ENCODE results near the gene INHA. TPM values are rescaled to one million over a fixed set of nuclear protein-coding genes. Genes with fewer than 3 reads are reported as not detected.

The INHA gene
- total and polyA plus RNA-seq, 9 donors = 0.26 to 1.3 (median 0.84) TPM

GRCh38 chr2:219611306-219611705 is 39.2 kb downstream of the INHA start:
- 97% methylated on average over 5 of the region's 9 CpGs for WGBS (ENCODE audit: insufficient coverage)
- Histone ChIP-seq H3K4me1 (ENCODE audit: control insufficient read depth, insufficient read depth, low read length) (peaks cover 12% of the 10 kb centered on the region), H3K36me3 (ENCODE audit: control insufficient read depth, insufficient read depth, low read length) (peaks cover 73% of the 10 kb centered on the region), H3K27ac (ENCODE audit: low read length) (no peak overlapping the region), H3K4me3 (ENCODE audit: low read length) (no peak overlapping the region), H3K9me3 (replicated peaks; ENCODE audit: control insufficient read depth, low read depth, low read length) (no peaks in the 10 kb centered on the region), H3K27me3 (ENCODE audit: control insufficient read depth, insufficient read depth, low read length) (no peaks in the 10 kb centered on the region)
- no peak for DNase-seq

GRCh38 chr2:219611866-219612576 is 39.9 kb downstream of the INHA start:
- no peak overlapping the region for H3K4me3 ChIP-seq (ENCODE audit: low read length)
- no peaks in the 10 kb centered on the region for H3K27me3 ChIP-seq (ENCODE audit: control insufficient read depth, insufficient read depth, low read length)
- H3K36me3 ChIP-seq (ENCODE audit: control insufficient read depth, insufficient read depth, low read length) = peaks cover 68% of the 10 kb centered on the region
- peaks cover 12% of the 10 kb centered on the region for H3K4me1 ChIP-seq (ENCODE audit: control insufficient read depth, insufficient read depth, low read length)
- DNase-seq = no peak
- H3K9me3 ChIP-seq (replicated peaks; ENCODE audit: control insufficient read depth, low read depth, low read length) = no peaks in the 10 kb centered on the region
- no peak overlapping the region for H3K27ac ChIP-seq (ENCODE audit: low read length)
- WGBS (ENCODE audit: insufficient coverage) = 70% methylated on average over 11 of the region's 12 CpGs

GRCh38 chr2:219612577-219613286 is 40.6 kb downstream of the INHA start:
- H3K36me3 ChIP-seq (ENCODE audit: control insufficient read depth, insufficient read depth, low read length) = peaks cover 66% of the 10 kb centered on the region
- no peaks in the 10 kb centered on the region for H3K27me3 ChIP-seq (ENCODE audit: control insufficient read depth, insufficient read depth, low read length)
- WGBS (ENCODE audit: insufficient coverage) = 83% methylated on average over 11 of the region's 15 CpGs

DNA sequence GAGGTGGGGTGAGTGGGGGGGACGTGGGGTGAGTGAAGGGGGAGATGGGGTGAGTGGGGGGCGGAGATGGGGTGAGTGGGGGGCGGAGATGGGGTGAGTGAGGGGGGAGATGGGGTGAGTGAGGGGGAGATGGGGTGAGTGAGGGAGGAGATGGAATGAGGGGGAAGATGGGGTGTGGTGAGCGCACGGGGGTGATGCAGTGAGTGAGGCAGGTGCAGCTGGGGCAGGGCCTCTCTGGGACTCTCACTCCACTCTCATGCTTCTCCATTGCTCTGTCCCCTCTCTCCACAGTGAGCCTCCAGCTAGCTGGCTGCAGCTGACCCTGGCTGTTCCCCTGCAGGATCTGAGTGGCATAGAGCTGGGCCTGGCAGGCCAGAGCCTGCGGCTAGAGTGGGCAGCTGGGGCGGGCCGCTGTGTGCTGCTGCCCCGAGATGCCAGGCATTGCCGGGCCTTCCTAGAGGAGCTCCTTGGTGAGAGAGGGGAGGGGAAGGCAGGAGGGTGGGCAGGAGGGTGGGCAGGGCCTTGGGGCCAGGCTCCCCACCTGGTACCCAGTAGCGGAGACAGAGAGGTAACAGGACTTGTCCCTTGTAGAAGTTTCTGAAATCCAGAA is 41.5 kb downstream of the INHA start:
- Histone ChIP-seq H3K9me3 (replicated peaks; ENCODE audit: control insufficient read depth, low read depth, low read length) (no peaks in the 10 kb centered on the region), H3K27ac (ENCODE audit: low read length) (no peak overlapping the region), H3K27me3 (ENCODE audit: control insufficient read depth, insufficient read depth, low read length) (no peaks in the 10 kb centered on the region), H3K4me1 (ENCODE audit: control insufficient read depth, insufficient read depth, low read length) (peaks cover 12% of the 10 kb centered on the region), H3K4me3 (ENCODE audit: low read length) (no peak overlapping the region), H3K36me3 (ENCODE audit: control insufficient read depth, insufficient read depth, low read length) (peaks cover 58% of the 10 kb centered on the region)
- no peak for DNase-seq
- 97% methylated on average over 5 of the region's 11 CpGs for WGBS (ENCODE audit: insufficient coverage)

More at GRCh38 chr2:219612577-219613286, 40.6 kb downstream of the INHA start:
- no peak overlapping the region for H3K4me3 ChIP-seq (ENCODE audit: low read length)
- H3K9me3 ChIP-seq (replicated peaks; ENCODE audit: control insufficient read depth, low read depth, low read length) = no peaks in the 10 kb centered on the region
- peaks cover 12% of the 10 kb centered on the region for H3K4me1 ChIP-seq (ENCODE audit: control insufficient read depth, insufficient read depth, low read length)
- no peak overlapping the region for H3K27ac ChIP-seq (ENCODE audit: low read length)
- DNase-seq = no peak

GRCh38 chr2:219614076-219614860 is 42.2 kb downstream of the INHA start:
- WGBS (ENCODE audit: insufficient coverage) = 89% methylated on average over 8 of the region's 11 CpGs
- H3K27ac ChIP-seq (ENCODE audit: low read length) = no peak overlapping the region

GRCh38 chr2:219615036-219615435 is 42.9 kb downstream of the INHA start:
- Histone ChIP-seq H3K4me1 (ENCODE audit: control insufficient read depth, insufficient read depth, low read length) (peaks cover 12% of the 10 kb centered on the region), H3K4me3 (ENCODE audit: low read length) (no peak overlapping the region), H3K9me3 (replicated peaks; ENCODE audit: control insufficient read depth, low read depth, low read length) (no peaks in the 10 kb centered on the region), H3K27ac (ENCODE audit: low read length) (no peak overlapping the region), H3K36me3 (ENCODE audit: control insufficient read depth, insufficient read depth, low read length) (peaks cover 49% of the 10 kb centered on the region), H3K27me3 (ENCODE audit: control insufficient read depth, insufficient read depth, low read length) (no peaks in the 10 kb centered on the region)
- DNase-seq = no peak
- WGBS (ENCODE audit: insufficient coverage) = 86% methylated on average over 10 of the region's 11 CpGs

More at GRCh38 chr2:219614076-219614860, 42.2 kb downstream of the INHA start:
- no peaks in the 10 kb centered on the region for H3K9me3 ChIP-seq (replicated peaks; ENCODE audit: control insufficient read depth, low read depth, low read length)
- H3K27me3 ChIP-seq (ENCODE audit: control insufficient read depth, insufficient read depth, low read length) = no peaks in the 10 kb centered on the region
- peaks cover 51% of the 10 kb centered on the region for H3K36me3 ChIP-seq (ENCODE audit: control insufficient read depth, insufficient read depth, low read length)
- no peak overlapping the region for H3K4me3 ChIP-seq (ENCODE audit: low read length)
- H3K4me1 ChIP-seq (ENCODE audit: control insufficient read depth, insufficient read depth, low read length) = peaks cover 12% of the 10 kb centered on the region
- no peak for DNase-seq

DNA sequence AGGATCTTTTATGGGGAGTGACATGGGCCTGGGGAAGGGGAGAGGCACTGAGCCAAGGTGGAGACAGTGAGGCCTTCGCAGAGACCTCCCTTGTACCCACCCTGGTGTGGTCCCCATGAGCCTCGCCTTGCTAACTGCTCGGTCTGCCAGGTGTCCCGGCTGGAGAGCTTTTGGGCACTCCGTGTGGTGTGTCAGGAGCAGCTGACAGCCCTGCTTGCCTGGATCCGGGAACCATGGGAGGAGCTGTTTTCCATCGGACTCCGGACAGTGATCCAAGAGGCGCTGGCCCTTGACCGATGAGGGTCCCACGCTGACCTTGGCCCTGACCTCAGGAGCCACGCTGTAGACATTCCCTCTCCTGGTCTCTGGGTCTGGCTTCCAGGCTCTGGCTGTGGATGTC is 43.8 kb downstream of the INHA start:
- H3K36me3 ChIP-seq (ENCODE audit: control insufficient read depth, insufficient read depth, low read length) = peaks cover 44% of the 10 kb centered on the region
- DNase-seq = no peak
- no peak overlapping the region for H3K27ac ChIP-seq (ENCODE audit: low read length)
- H3K4me1 ChIP-seq (ENCODE audit: control insufficient read depth, insufficient read depth, low read length) = peaks cover 13% of the 10 kb centered on the region
- no peaks in the 10 kb centered on the region for H3K27me3 ChIP-seq (ENCODE audit: control insufficient read depth, insufficient read depth, low read length)
- no peak overlapping the region for H3K4me3 ChIP-seq (ENCODE audit: low read length)
- H3K9me3 ChIP-seq (replicated peaks; ENCODE audit: control insufficient read depth, low read depth, low read length) = no peaks in the 10 kb centered on the region
- 89% methylated on average over 11 of the region's 12 CpGs for WGBS (ENCODE audit: insufficient coverage)

DNA sequence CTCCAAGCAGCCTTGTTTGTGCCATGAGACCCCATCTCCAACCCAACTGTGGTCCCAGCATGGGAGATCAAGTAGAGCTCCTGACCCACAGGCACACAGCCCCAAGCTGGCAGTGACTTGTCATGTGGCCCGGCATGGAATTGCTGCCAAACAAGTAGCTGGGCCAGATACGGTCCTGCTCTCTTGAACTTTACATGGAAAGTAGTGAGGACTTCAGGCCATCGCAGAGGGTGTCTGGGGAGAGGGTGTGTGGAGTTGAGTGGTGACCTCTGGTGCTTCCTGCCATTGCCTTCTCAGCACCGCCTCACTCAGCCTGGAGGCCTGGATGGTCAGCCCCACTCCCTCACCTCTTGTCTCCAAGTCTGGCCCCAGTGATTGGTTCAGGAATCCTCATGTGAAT is 44.4 kb downstream of the INHA start:
- Histone ChIP-seq H3K27me3 (ENCODE audit: control insufficient read depth, insufficient read depth, low read length) (no peaks in the 10 kb centered on the region), H3K4me3 (ENCODE audit: low read length) (no peak overlapping the region), H3K4me1 (ENCODE audit: control insufficient read depth, insufficient read depth, low read length) (peaks cover 13% of the 10 kb centered on the region), H3K36me3 (ENCODE audit: control insufficient read depth, insufficient read depth, low read length) (peaks cover 38% of the 10 kb centered on the region), H3K27ac (ENCODE audit: low read length) (no peak overlapping the region), H3K9me3 (replicated peaks; ENCODE audit: control insufficient read depth, low read depth, low read length) (no peaks in the 10 kb centered on the region)
- 79% methylated on average over 4 of the region's 4 CpGs for WGBS (ENCODE audit: insufficient coverage)
- no peak for DNase-seq

DNA sequence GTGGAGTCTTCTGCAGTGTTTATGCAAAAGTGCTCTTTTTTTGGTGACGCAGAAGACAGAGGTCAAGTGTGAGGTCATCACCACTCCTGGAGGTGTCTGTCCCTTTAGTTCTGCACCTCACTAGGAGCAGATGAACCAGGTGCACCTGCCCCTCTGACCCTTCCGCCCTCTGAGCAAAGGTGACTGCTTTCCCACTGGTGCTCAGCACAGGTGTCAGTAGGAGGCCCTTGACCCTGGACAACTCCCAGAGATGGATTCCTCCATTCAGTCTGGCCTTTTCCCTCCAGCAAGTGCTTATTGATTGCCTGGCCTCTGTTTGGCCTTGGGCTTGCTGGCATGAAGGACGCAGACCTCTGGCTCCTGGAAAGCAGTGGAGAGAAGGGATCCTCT is 46.6 kb downstream of the INHA start:
- Histone ChIP-seq H3K4me1 (ENCODE audit: control insufficient read depth, insufficient read depth, low read length) (peaks cover 5% of the 10 kb centered on the region), H3K4me3 (ENCODE audit: low read length) (no peak overlapping the region), H3K27me3 (ENCODE audit: control insufficient read depth, insufficient read depth, low read length) (no peaks in the 10 kb centered on the region), H3K27ac (ENCODE audit: low read length) (no peak overlapping the region), H3K36me3 (ENCODE audit: control insufficient read depth, insufficient read depth, low read length) (peaks cover 25% of the 10 kb centered on the region), H3K9me3 (replicated peaks; ENCODE audit: control insufficient read depth, low read depth, low read length) (no peaks in the 10 kb centered on the region)
- DNase-seq = no peak
- WGBS (ENCODE audit: insufficient coverage) = 89% methylated on average over 2 of the region's 3 CpGs

DNA sequence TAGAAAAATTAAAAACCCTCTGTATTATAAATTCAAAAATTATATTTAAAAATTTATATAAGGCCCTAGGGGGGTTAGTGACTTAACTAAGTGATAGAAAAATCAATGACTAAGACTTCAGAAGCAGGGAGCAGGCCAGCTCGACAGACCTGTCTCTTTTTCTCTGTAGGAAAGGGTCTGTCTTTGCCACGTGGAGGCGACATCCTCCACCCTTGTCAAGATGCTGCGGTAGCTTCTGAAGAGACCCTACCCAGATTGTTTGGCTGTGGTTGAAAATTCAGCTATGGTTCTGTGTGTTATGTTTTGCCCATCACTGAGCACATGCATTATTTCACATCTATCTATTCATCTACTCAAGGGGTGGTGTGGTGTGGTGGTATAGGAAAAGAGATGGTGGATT is 47.1 kb downstream of the INHA start:
- Histone ChIP-seq H3K4me1 (ENCODE audit: control insufficient read depth, insufficient read depth, low read length) (peaks cover 4% of the 10 kb centered on the region), H3K9me3 (replicated peaks; ENCODE audit: control insufficient read depth, low read depth, low read length) (no peaks in the 10 kb centered on the region), H3K4me3 (ENCODE audit: low read length) (no peak overlapping the region), H3K36me3 (ENCODE audit: control insufficient read depth, insufficient read depth, low read length) (peaks cover 23% of the 10 kb centered on the region), H3K27me3 (ENCODE audit: control insufficient read depth, insufficient read depth, low read length) (no peaks in the 10 kb centered on the region), H3K27ac (ENCODE audit: low read length) (no peak overlapping the region)
- DNase-seq = no peak
- no CpG with 5 or more reads among the region's 4 CpGs for WGBS (ENCODE audit: insufficient coverage)
